PC-9 (cell line): Measurements from ENCODE around the gene CBY2. TPM values are rescaled to one million over a fixed set of nuclear protein-coding genes. Genes with fewer than 3 reads are reported as not detected.
"Not testable (repeated sequence)": the region's sequence is repeated elsewhere in the genome, so short reads cannot be mapped to it uniquely, and the experiment has no call there.

Source experiments
- BruUV-seq: library from RNA; stranded (reverse); fragments of 400-500 nt; replicated peaks from 2 replicates; lab custom pipeline; 2021; lab: Mats Ljungman, UMichigan
- CTCF ChIA-PET: fragments of 300-600 bp; sonication (Branson Sonifier 250); formaldehyde crosslinking; loops from one replicate; lab custom pipeline; 2022; ENCODE audit warnings: antibody characterized with exemption; lab: Charles Lee
- POLR2A ChIA-PET: fragments of 300-600 bp; sonication (Branson Sonifier 250); formaldehyde crosslinking; loops from one replicate; lab custom pipeline; 2022; ENCODE audit warnings: antibody characterized with exemption; ENCODE audit not compliant: unreplicated experiment; lab: Charles Lee
- DNase-seq, 2 experiments: peaks; one replicate each; pipeline versions ENCODE4 v3.0.0 to v3.0.0-alpha.2; 2015 to 2022; ENCODE audit warnings: mixed read lengths in 1 of 2
- H2AFZ ChIP-seq: fragments of 200-600 bp; sonication (generic); 2 replicates; pipeline ENCODE4 v1.8.1; 2017; ENCODE audit warnings: antibody characterized with exemption
- H3F3A ChIP-seq: fragments of 200-600 bp; sonication (generic); 2 replicates; pipeline ENCODE4 v1.8.1; 2017; ENCODE audit warnings: antibody characterized with exemption, mild to moderate bottlenecking, low read depth; ENCODE audit not compliant: insufficient read depth
- H3K27ac ChIP-seq: fragments of 200-600 bp; sonication (generic); 2 replicates; pipeline ENCODE4 v1.6.1; 2016; ENCODE audit warnings: mixed run types
- H3K27me3 ChIP-seq: fragments of 200-600 bp; sonication (generic); 2 replicates; pipeline ENCODE4 v1.6.1; 2016; ENCODE audit warnings: low read depth, mixed run types; ENCODE audit not compliant: insufficient read depth
- H3K36me3 ChIP-seq: fragments of 200-600 bp; sonication (generic); 2 replicates; pipeline ENCODE4 v1.6.1; 2016; ENCODE audit warnings: low read depth, mixed run types
- H3K4me1 ChIP-seq: fragments of 200-600 bp; sonication (generic); replicated peaks from 2 replicates; pipeline ENCODE4 v1.6.1; 2016; ENCODE audit warnings: mixed run types; ENCODE audit not compliant: insufficient read depth
- H3K4me2 ChIP-seq: fragments of 200-600 bp; sonication (generic); 2 replicates; pipeline ENCODE4 v1.6.1; 2017; ENCODE audit warnings: mixed run types
- H3K4me3 ChIP-seq: fragments of 200-600 bp; sonication (generic); 2 replicates; pipeline ENCODE4 v1.6.1; 2016; ENCODE audit warnings: mixed run types
- H3K79me2 ChIP-seq: fragments of 200-600 bp; sonication (generic); 2 replicates; pipeline ENCODE4 v1.6.1; 2017; ENCODE audit warnings: low read depth, mixed run types
- H3K9me2 ChIP-seq: fragments of 200-600 bp; sonication (generic); 2 replicates; pipeline ENCODE4 v1.8.1; 2017; ENCODE audit warnings: mild to moderate bottlenecking; ENCODE audit not compliant: insufficient read depth
- H3K9me3 ChIP-seq: fragments of 200-600 bp; sonication (generic); 2 replicates; pipeline ENCODE4 v1.8.1; 2016; ENCODE audit warnings: low read depth; ENCODE audit not compliant: insufficient read depth
- H4K20me1 ChIP-seq: fragments of 200-600 bp; sonication (generic); 2 replicates; pipeline ENCODE4 v1.8.1; 2017; ENCODE audit not compliant: insufficient read depth
- CTCF ChIP-seq: fragments of 200-600 bp; sonication (generic); conservative IDR thresholded peaks from 2 replicates; pipeline ENCODE4 v1.6.1; 2017; ENCODE audit warnings: mixed run types, antibody characterized with exemption, mild to moderate bottlenecking, moderate library complexity
- EZH2 ChIP-seq: fragments of 200-600 bp; sonication (generic); IDR thresholded peaks from 2 replicates; pipeline ENCODE4 v1.8.0; 2017; ENCODE audit warnings: antibody characterized with exemption, low read depth
- intact Hi-C: fragments of 100-400 bp; cut with micrococcal nuclease; formaldehyde crosslinking; loops from one replicate; pipeline ENCODE4 v1.10.0; 2022; ENCODE audit not compliant: unreplicated experiment
- total RNA-seq: library from RNA; stranded (reverse); gene quantifications from 2 replicates; pipeline ENCODE4 v1.2.3, GENCODE V29; 2021

Gene CBY2
- total RNA-seq, 1 experiment from 2014 or later, result not detected

- Histone ChIP-seq H4K20me1 (no peaks in the 10 kb centered on the region), H3K79me2 (no peaks in the 10 kb centered on the region), H3K4me1 (no peaks in the 10 kb centered on the region), H3K4me3 (no peak overlapping the region), H3K9me2 (no peaks in the 10 kb centered on the region), H3K27ac (no peak overlapping the region), H3F3A (no peaks in the 10 kb centered on the region), H3K27me3 (peaks cover 33% of the 10 kb centered on the region), H2AFZ (no peak overlapping the region), H3K36me3 (no peaks in the 10 kb centered on the region), H3K4me2 (no peak overlapping the region), H3K9me3 (no peaks in the 10 kb centered on the region)
- TF ChIP-seq EZH2, result no peak
- no peak for TF ChIP-seq CTCF
- DNase-seq, result no peak
- intact Hi-C loops, result no loop called here
- ChIA-PET CTCF (no interaction called here), POLR2A (no interaction called here)
- BruUV-seq, result no TSS peak
These were observed 50.4 kb downstream of the CBY2 start for GRCh38 chr13:45752510-45752909.

- H3K79me2 ChIP-seq, H3K36me3 ChIP-seq, H3K4me3 ChIP-seq, H4K20me1 ChIP-seq, H3K9me3 ChIP-seq, DNase-seq, H3K27ac ChIP-seq, H3K4me2 ChIP-seq, intact Hi-C loops, H2AFZ ChIP-seq, H3K9me2 ChIP-seq, H3K4me1 ChIP-seq, CTCF ChIA-PET, POLR2A ChIA-PET, H3K27me3 ChIP-seq, H3F3A ChIP-seq, BruUV-seq: not testable (repeated sequence)
These were observed 54.4 kb downstream of the CBY2 start for GRCh38 chr13:45756498-45756897.

- H3K9me3 ChIP-seq, H3K4me2 ChIP-seq, BruUV-seq, H2AFZ ChIP-seq, H3K4me3 ChIP-seq, H3F3A ChIP-seq, H3K36me3 ChIP-seq, CTCF ChIA-PET, DNase-seq, H3K27ac ChIP-seq, POLR2A ChIA-PET, H3K9me2 ChIP-seq, H3K27me3 ChIP-seq, intact Hi-C loops, H3K4me1 ChIP-seq, H3K79me2 ChIP-seq, H4K20me1 ChIP-seq: not testable (repeated sequence)
These were observed 55.5 kb downstream of the CBY2 start for GRCh38 chr13:45757589-45757988.

GRCh38 chr13:45763419-45763818, 61.3 kb downstream of the CBY2 start:
- BruUV-seq, result no TSS peak
- Histone ChIP-seq H4K20me1 (no peaks in the 10 kb centered on the region), H2AFZ (no peak overlapping the region), H3F3A (no peaks in the 10 kb centered on the region), H3K27ac (no peak overlapping the region), H3K4me3 (no peak overlapping the region), H3K79me2 (no peaks in the 10 kb centered on the region), H3K4me2 (no peak overlapping the region), H3K9me3 (no peaks in the 10 kb centered on the region), H3K4me1 (no peaks in the 10 kb centered on the region), H3K27me3 (peaks cover 20% of the 10 kb centered on the region; the same call in 1 of the 2 replicates), H3K9me2 (no peaks in the 10 kb centered on the region), H3K36me3 (no peaks in the 10 kb centered on the region)
- intact Hi-C loops, result no loop called here
- DNase-seq, result no peak
- CTCF ChIA-PET, result no interaction called here
- TF ChIP-seq EZH2, result no peak
- no peak for TF ChIP-seq CTCF
- POLR2A ChIA-PET, result no interaction called here

Other genes with a start within 250 kb of the CBY2 start
- 20.4 and 22.3 TPM in 2 replicates for gene COG3, start 237.4 kb upstream of the CBY2 start, total RNA-seq
- not detected in 2 replicates for gene ERICH6B, start 86.6 kb upstream of the CBY2 start, total RNA-seq
- not detected in 2 replicates for gene SIAH3, start 149.4 kb downstream of the CBY2 start, total RNA-seq